HG03280 (cell line): Measurements from ENCODE around the gene ARFGEF3.
"Not testable (repeated sequence)": the region's sequence is repeated elsewhere in the genome, so short reads cannot be mapped to it uniquely, and the experiment has no call there.

ENCODE experiments used
- ATAC-seq: cut with Tn5 transposase; IDR thresholded peaks from one replicate; pipeline ENCODE4 v1.9.1; 2021; ENCODE audit warnings: mild to moderate bottlenecking, moderate library complexity; ENCODE audit not compliant: unreplicated experiment

Gene ARFGEF3

GRCh38 chr6:138267971-138268895 lies 106.5 kb downstream of the ARFGEF3 start:
- no peak for ATAC-seq

GRCh38 chr6:138271451-138271850 lies 109.7 kb downstream of the ARFGEF3 start:
- ATAC-seq, result no peak

GRCh38 chr6:138272533-138273315 lies 111.0 kb downstream of the ARFGEF3 start:
- no peak for ATAC-seq

- no peak for ATAC-seq
Measured at GRCh38 chr6:138275976-138276375, 114.2 kb downstream of the ARFGEF3 start.

GRCh38 chr6:138277835-138278234 lies 116.1 kb downstream of the ARFGEF3 start:
- ATAC-seq, result no peak

- ATAC-seq, result no peak
Measured at GRCh38 chr6:138278326-138278725, 116.6 kb downstream of the ARFGEF3 start.

GRCh38 chr6:138285800-138286199 lies 124.1 kb downstream of the ARFGEF3 start:
- ATAC-seq, result no peak

- no peak for ATAC-seq
Measured at GRCh38 chr6:138286698-138287097, 125.0 kb downstream of the ARFGEF3 start.

GRCh38 chr6:138287144-138287955 lies 125.6 kb downstream of the ARFGEF3 start:
- ATAC-seq, result peak; percentile 73

GRCh38 chr6:138288428-138289085 lies 126.8 kb downstream of the ARFGEF3 start:
- ATAC-seq, result not testable (repeated sequence)

GRCh38 chr6:138289739-138290138 lies 128.0 kb downstream of the ARFGEF3 start:
- no peak for ATAC-seq

- no peak for ATAC-seq
Measured at GRCh38 chr6:138290423-138290962, 128.8 kb downstream of the ARFGEF3 start.

- no peak for ATAC-seq
Measured at GRCh38 chr6:138291036-138291848, 129.5 kb downstream of the ARFGEF3 start.

- no peak for ATAC-seq
Measured at GRCh38 chr6:138291849-138292181, 130.1 kb downstream of the ARFGEF3 start.

- ATAC-seq, result no peak
Measured at GRCh38 chr6:138292482-138292881, 130.7 kb downstream of the ARFGEF3 start.

GRCh38 chr6:138293428-138294395 lies 132.0 kb downstream of the ARFGEF3 start:
- ATAC-seq, result no peak

GRCh38 chr6:138296381-138296780 lies 134.6 kb downstream of the ARFGEF3 start:
- ATAC-seq, result no peak

- ATAC-seq, result no peak
Measured at GRCh38 chr6:138296786-138297185, 135.0 kb downstream of the ARFGEF3 start.
